Tibial nerve (tissue), 3 donors: ENCODE measurements around the gene POU2AF3.

Experiments used
- POLR2A ChIP-seq, 2 donors: fragments of 450-650 bp; IDR thresholded peaks; one replicate each; pipeline ENCODE4 v1.6.1; 2017; ENCODE audit warnings: antibody characterized with exemption in 2 of 2, mild to moderate bottlenecking in 2 of 2, moderate library complexity in 2 of 2
- TF ChIP-seq, protein P1 (sequence below), 5 experiments: fragments of 200-600 bp in 3 of 5; fragments of 450-650 bp in 2 of 5; sonication (generic) in 3 of 5; IDR thresholded peaks; one replicate each; pipeline ENCODE4 v1.5.1; 2016 to 2019; ENCODE audit warnings: antibody characterized with exemption in 5 of 5, mild to moderate bottlenecking in 3 of 5, moderate library complexity in 2 of 5

- TF ChIP-seq, protein P1, sequence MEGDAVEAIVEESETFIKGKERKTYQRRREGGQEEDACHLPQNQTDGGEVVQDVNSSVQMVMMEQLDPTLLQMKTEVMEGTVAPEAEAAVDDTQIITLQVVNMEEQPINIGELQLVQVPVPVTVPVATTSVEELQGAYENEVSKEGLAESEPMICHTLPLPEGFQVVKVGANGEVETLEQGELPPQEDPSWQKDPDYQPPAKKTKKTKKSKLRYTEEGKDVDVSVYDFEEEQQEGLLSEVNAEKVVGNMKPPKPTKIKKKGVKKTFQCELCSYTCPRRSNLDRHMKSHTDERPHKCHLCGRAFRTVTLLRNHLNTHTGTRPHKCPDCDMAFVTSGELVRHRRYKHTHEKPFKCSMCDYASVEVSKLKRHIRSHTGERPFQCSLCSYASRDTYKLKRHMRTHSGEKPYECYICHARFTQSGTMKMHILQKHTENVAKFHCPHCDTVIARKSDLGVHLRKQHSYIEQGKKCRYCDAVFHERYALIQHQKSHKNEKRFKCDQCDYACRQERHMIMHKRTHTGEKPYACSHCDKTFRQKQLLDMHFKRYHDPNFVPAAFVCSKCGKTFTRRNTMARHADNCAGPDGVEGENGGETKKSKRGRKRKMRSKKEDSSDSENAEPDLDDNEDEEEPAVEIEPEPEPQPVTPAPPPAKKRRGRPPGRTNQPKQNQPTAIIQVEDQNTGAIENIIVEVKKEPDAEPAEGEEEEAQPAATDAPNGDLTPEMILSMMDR (IDR thresholded peaks at IDR 0.05) = no peak
- TF ChIP-seq POLR2A (IDR thresholded peaks at IDR 0.05) = no peak
Observed at GRCh38 chr11:111307472-111308108, 9.2 kb downstream of the POU2AF3 start.
